H1 (cell line): Measurements from ENCODE around the gene CST1. TPM values are rescaled to one million over a fixed set of nuclear protein-coding genes. Genes with fewer than 3 reads are reported as not detected.

Source experiments
- CTCF ChIA-PET: fragments of 300-600 bp; sonication (Branson Sonifier 250); formaldehyde crosslinking; loops from one replicate; lab custom pipeline; 2021; ENCODE audit not compliant: partially characterized antibody; lab: Charles Lee
- POLR2A ChIA-PET: fragments of 300-600 bp; sonication (Branson Sonifier 250); formaldehyde crosslinking; loops from one replicate; lab custom pipeline; 2021; ENCODE audit warnings: inconsistent platforms; ENCODE audit not compliant: partially characterized antibody; lab: Charles Lee
- DNase-seq, 2 experiments: peaks; one replicate each; pipeline versions ENCODE4 v3.0.0 to v3.0.0-alpha.2; 2010 to 2022; ENCODE audit warnings: low spot score in 2 of 2, low read depth in 1 of 2, mixed read lengths in 1 of 2
- FAIRE-seq: peaks from 2 replicates; lab custom pipeline; 2011; peaks lifted over from hg19 to GRCh38; lab: Jason Lieb, UNC
- H2AFZ ChIP-seq: 2 replicates; pipeline ENCODE4 v1.8.1; 2012; ENCODE audit warnings: low read length, inconsistent platforms
- H2AK5ac ChIP-seq: 2 replicates; pipeline ENCODE4 v1.6.1; 2013; ENCODE audit warnings: low read depth, low read length
- H2BK120ac ChIP-seq: replicated peaks from 2 replicates; pipeline ENCODE3; 2013; ENCODE audit warnings: low read depth, low read length, inconsistent platforms
- H2BK12ac ChIP-seq: 2 replicates; pipeline ENCODE4 v1.6.1; 2013; ENCODE audit warnings: low read depth, low read length
- H2BK15ac ChIP-seq: 2 replicates; pipeline ENCODE4 v1.6.1; 2013; ENCODE audit warnings: low read length
- H2BK20ac ChIP-seq: 2 replicates; pipeline ENCODE4 v1.6.1; 2013; ENCODE audit warnings: low read length
- H2BK5ac ChIP-seq: 2 replicates; pipeline ENCODE4 v1.6.1; 2013; ENCODE audit warnings: low read depth, low read length
- H3K14ac ChIP-seq: 2 replicates; pipeline ENCODE4 v1.6.1; 2013; ENCODE audit warnings: inconsistent platforms; ENCODE audit not compliant: insufficient read length
- H3K18ac ChIP-seq: 2 replicates; pipeline ENCODE4 v1.6.1; 2013; ENCODE audit warnings: low read length; ENCODE audit errors: extremely low read depth
- H3K23ac ChIP-seq: 2 replicates; pipeline ENCODE4 v1.6.1; 2013; ENCODE audit warnings: inconsistent platforms; ENCODE audit not compliant: insufficient read length
- H3K23me2 ChIP-seq: 2 replicates; pipeline ENCODE4 v1.6.1; 2013; ENCODE audit warnings: low read depth, low read length
- H3K27ac ChIP-seq: 2 replicates; pipeline ENCODE4 v1.6.1; 2011; ENCODE audit warnings: low read depth, low read length, inconsistent platforms
- H3K27me3 ChIP-seq, 4 experiments: replicated peaks in 1 of 4; 1 replicate in 1 of 4; 2 replicates in 3 of 4; pipeline versions ENCODE4 v1.6.1 to v1.8.1; 2011 to 2013; ENCODE audit warnings: low read length in 3 of 4, mild to moderate bottlenecking in 3 of 4, inconsistent platforms in 2 of 4, mixed read lengths in 2 of 4, moderate library complexity in 1 of 4; ENCODE audit not compliant: control insufficient read depth in 3 of 4, insufficient read depth in 3 of 4; ENCODE audit errors: extremely low read depth in 1 of 4
- H3K36me3 ChIP-seq, 4 experiments: 2 replicates each; pipeline versions ENCODE4 v1.6.1 to v1.8.1; 2011 to 2013; ENCODE audit warnings: mild to moderate bottlenecking in 4 of 4, low read length in 3 of 4, moderate library complexity in 2 of 4, control low read depth in 1 of 4, inconsistent platforms in 1 of 4; ENCODE audit not compliant: insufficient read depth in 4 of 4, control insufficient read depth in 2 of 4
- H3K4ac ChIP-seq: replicated peaks from 2 replicates; pipeline ENCODE3; 2013; ENCODE audit warnings: low read length, low read depth, mixed read lengths, inconsistent platforms; ENCODE audit not compliant: insufficient read length
- H3K4me1 ChIP-seq, 4 experiments: replicated peaks in 1 of 4; 1 replicate in 1 of 4; 2 replicates in 3 of 4; pipeline versions ENCODE4 v1.6.1 to v1.8.1; 2011 to 2013; ENCODE audit warnings: low read length in 3 of 4, inconsistent platforms in 2 of 4, mixed read lengths in 1 of 4; ENCODE audit not compliant: insufficient read depth in 4 of 4, control insufficient read depth in 3 of 4
- H3K4me2 ChIP-seq, 2 experiments: 2 replicates each; pipeline versions ENCODE4 v1.6.1 to v1.8.1; 2011 to 2013; ENCODE audit warnings: low read depth in 2 of 2, low read length in 2 of 2, control low read depth in 1 of 2, inconsistent platforms in 1 of 2, mild to moderate bottlenecking in 1 of 2; ENCODE audit not compliant: insufficient read depth in 1 of 2
- H3K4me3 ChIP-seq, 4 experiments: fragments of 200-600, 300-600 bp in 1 of 4; sonication (generic), shearing (Covaris generic), sonication (Bioruptor Twin) in 1 of 4; 2 replicates each; pipeline versions ENCODE4 v1.5.1 to v1.8.1; 2011 to 2016; ENCODE audit warnings: low read length in 4 of 4, low read depth in 3 of 4, control low read depth in 2 of 4, inconsistent platforms in 2 of 4, mild to moderate bottlenecking in 2 of 4, mixed read lengths in 1 of 4, moderate library complexity in 1 of 4; ENCODE audit not compliant: insufficient read depth in 2 of 4; ENCODE audit errors: extremely low read depth in 1 of 4
- H3K56ac ChIP-seq: replicated peaks from 2 replicates; pipeline ENCODE3; 2013; ENCODE audit warnings: low read depth, mild to moderate bottlenecking, mixed read lengths, low read length, inconsistent platforms; ENCODE audit not compliant: insufficient read length
- H3K79me1 ChIP-seq: 2 replicates; pipeline ENCODE4 v1.6.1; 2013; ENCODE audit warnings: low read depth, low read length, control low read depth
- H3K79me2 ChIP-seq, 2 experiments: 2 replicates each; pipeline versions ENCODE4 v1.6.1 to v1.8.1; 2012 to 2013; ENCODE audit warnings: low read length in 2 of 2, mild to moderate bottlenecking in 2 of 2, inconsistent platforms in 1 of 2; ENCODE audit not compliant: insufficient read depth in 2 of 2, control insufficient read depth in 1 of 2
- H3K9ac ChIP-seq, 4 experiments: replicated peaks in 1 of 4; 1 replicate in 1 of 4; 2 replicates in 3 of 4; pipeline versions ENCODE4 v1.6.1 to v1.8.1; 2011 to 2013; ENCODE audit warnings: low read depth in 3 of 4, low read length in 3 of 4, control low read depth in 2 of 4, mild to moderate bottlenecking in 2 of 4, moderate library complexity in 2 of 4, inconsistent platforms in 1 of 4; ENCODE audit errors: extremely low read depth in 1 of 4
- H3K9me3 ChIP-seq, 2 experiments: 2 replicates each; pipeline versions ENCODE4 v1.6.1 to v1.8.1; 2012 to 2013; ENCODE audit warnings: mild to moderate bottlenecking in 2 of 2, moderate library complexity in 2 of 2, control low read depth in 1 of 2, inconsistent platforms in 1 of 2, low read depth in 1 of 2, low read length in 1 of 2, mixed read lengths in 1 of 2; ENCODE audit not compliant: insufficient read depth in 2 of 2
- H4K20me1 ChIP-seq, 2 experiments: replicated peaks in 1 of 2; 2 replicates each; pipeline versions ENCODE3 to v1.8.1; 2011 to 2013; ENCODE audit warnings: inconsistent platforms in 2 of 2, low read length in 2 of 2, mild to moderate bottlenecking in 1 of 2; ENCODE audit not compliant: insufficient read depth in 2 of 2, control insufficient read depth in 1 of 2
- H4K5ac ChIP-seq: 2 replicates; pipeline ENCODE4 v1.6.1; 2013; ENCODE audit warnings: low read length, low read depth, mixed read lengths, inconsistent platforms; ENCODE audit not compliant: insufficient read length
- H4K8ac ChIP-seq: 2 replicates; pipeline ENCODE4 v1.8.0; 2013; ENCODE audit warnings: mild to moderate bottlenecking, moderate library complexity, low read length, inconsistent platforms; ENCODE audit not compliant: insufficient read depth; ENCODE audit errors: extremely low read depth
- H4K91ac ChIP-seq: replicated peaks from 2 replicates; pipeline ENCODE3; 2013; ENCODE audit warnings: low read length, mixed read lengths, inconsistent platforms; ENCODE audit not compliant: insufficient read length
- BCL11A ChIP-seq, 2 experiments: IDR thresholded peaks; one replicate each; pipeline ENCODE4 v1.6.1; 2011; ENCODE audit warnings: low read depth in 2 of 2, low read length in 2 of 2, mild to moderate bottlenecking in 2 of 2
- FOSL1 ChIP-seq: IDR thresholded peaks from 2 replicates; pipeline ENCODE4 v1.6.1; 2011; ENCODE audit warnings: mild to moderate bottlenecking, low read depth, low read length, moderate library complexity; ENCODE audit not compliant: insufficient read depth
- POU5F1 ChIP-seq: IDR thresholded peaks from 2 replicates; pipeline ENCODE4 v1.6.1; 2011; ENCODE audit warnings: low read depth, mild to moderate bottlenecking, low read length, moderate library complexity
- RAD21 ChIP-seq, 2 experiments: IDR thresholded peaks in 1 of 2; conservative IDR thresholded peaks in 1 of 2; 2 replicates each; pipeline ENCODE4 v1.6.1; 2011; ENCODE audit warnings: low read depth in 2 of 2, low read length in 2 of 2, improper control_type of control experiment in 1 of 2, inconsistent platforms in 1 of 2, mild to moderate bottlenecking in 1 of 2, moderate library complexity in 1 of 2
- RNF2 ChIP-seq: fragments of 200-900, 300-1000 bp; sonication (generic); IDR thresholded peaks from 2 replicates; pipeline ENCODE4 v1.7.1; 2016; ENCODE audit warnings: borderline replicate concordance, low read depth, mild to moderate bottlenecking, antibody characterized with exemption, low read length; ENCODE audit not compliant: poor library complexity, severe bottlenecking; ENCODE audit errors: missing control alignments
- WGBS, 2 experiments: shearing (Covaris generic) in 1 of 2; methylation state at CpG; one replicate each; pipeline versions ENCODE4 v1.1.6 to v1.1.7; 2013 to 2015; ENCODE audit warnings: low lambda C conversion rate in 2 of 2, mixed read lengths in 2 of 2, inconsistent platforms in 1 of 2, low coverage in 1 of 2, missing lambda C conversion rate in 1 of 2; ENCODE audit not compliant: insufficient replicate concordance in 2 of 2, insufficient coverage in 1 of 2, insufficient read length in 1 of 2; ENCODE audit errors: extremely low coverage in 1 of 2, missing lambda C conversion rate in 1 of 2; 5-methylcytosine and 5-hydroxymethylcytosine counted together
- polyA plus RNA-seq, 7 experiments: library from polyadenylated mRNA; depleted of rRNA in 3 of 7; stranded (reverse) in 5 of 7; unstranded in 2 of 7; fragments of >200 nt in 5 of 7; fragments of 200-250 nt in 2 of 7; gene quantifications; 1 replicate in 5 of 7; 2 replicates in 1 of 7; 4 replicates in 1 of 7; pipeline versions ENCODE4 v1.2.1 to v1.2.3, GENCODE V29; 2011 to 2013; ENCODE audit warnings: missing spikeins in 2 of 7, mixed read lengths in 2 of 7
- total RNA-seq: library from RNA; stranded (reverse); fragmentation: NEBNext Ultra II Directional; extraction: Animal tissue kit (Norgen Biotek cat#: 25700); gene quantifications from 2 replicates; pipeline ENCODE4 v1.2.1, GENCODE V29; 2021
- TF ChIP-seq, protein P1 (sequence below): IDR thresholded peaks from 2 replicates; pipeline ENCODE4 v1.6.1; 2011; ENCODE audit warnings: low read length, improper control_type of control experiment

The CST1 gene
- total and polyA plus RNA-seq, 2 of the 8 experiments (the other 6 are each of a cell fraction or from before 2014, with no cell fraction given): 2.3 to 2.9 TPM

DNA sequence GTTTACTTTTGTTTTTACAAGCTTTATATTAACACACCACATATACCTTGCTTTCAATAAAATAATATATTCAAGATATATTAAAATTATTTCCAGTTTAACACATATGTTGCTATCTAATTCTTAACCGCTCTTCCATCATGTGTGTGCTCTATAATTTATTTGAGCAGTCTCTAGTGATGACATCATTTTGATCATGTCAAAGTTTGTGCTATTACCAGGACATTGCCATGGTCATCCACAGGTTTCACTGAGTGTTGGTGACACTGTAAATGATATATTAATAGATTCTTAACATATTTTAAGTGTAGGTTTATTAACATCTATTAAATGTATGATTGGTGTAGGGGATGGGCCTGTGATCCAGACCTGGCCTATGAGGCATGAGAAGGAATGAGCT lies 44.8 kb downstream of the CST1 start:
- no peak overlapping the region for H3K4ac ChIP-seq
- H4K5ac ChIP-seq: no peak overlapping the region
- no peak overlapping the region for H3K4me2 ChIP-seq
- H2BK12ac ChIP-seq: no peak overlapping the region
- no peak for TF ChIP-seq BCL11A (IDR thresholded peaks at IDR 0.05; ENCODE audit: low read depth in 2 of 2, low read length in 2 of 2)
- no peak for TF ChIP-seq FOSL1
- TF ChIP-seq, protein P1, sequence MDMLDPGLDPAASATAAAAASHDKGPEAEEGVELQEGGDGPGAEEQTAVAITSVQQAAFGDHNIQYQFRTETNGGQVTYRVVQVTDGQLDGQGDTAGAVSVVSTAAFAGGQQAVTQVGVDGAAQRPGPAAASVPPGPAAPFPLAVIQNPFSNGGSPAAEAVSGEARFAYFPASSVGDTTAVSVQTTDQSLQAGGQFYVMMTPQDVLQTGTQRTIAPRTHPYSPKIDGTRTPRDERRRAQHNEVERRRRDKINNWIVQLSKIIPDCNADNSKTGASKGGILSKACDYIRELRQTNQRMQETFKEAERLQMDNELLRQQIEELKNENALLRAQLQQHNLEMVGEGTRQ: no peak
- TF ChIP-seq RNF2: no peak
- TF ChIP-seq POU5F1: no peak
- no peak for TF ChIP-seq RAD21 (IDR thresholded peaks at IDR 0.05 in 1 of 2, conservative IDR thresholded peaks at IDR 0.05 in 1 of 2; ENCODE audit: low read depth in 2 of 2, low read length in 2 of 2)
- TF ChIP-seq, all 59 proteins: peak for 0
- no peak overlapping the region for H3K4me3 ChIP-seq
- H4K20me1 ChIP-seq: no peaks in the 10 kb centered on the region
- H2BK20ac ChIP-seq: no peak overlapping the region
- no peaks in the 10 kb centered on the region for H3K79me1 ChIP-seq
- no peaks in the 10 kb centered on the region for H3K79me2 ChIP-seq
- H3K27ac ChIP-seq: no peak overlapping the region
- H3K9ac ChIP-seq: no peak overlapping the region
- H2AFZ ChIP-seq: no peak overlapping the region
- no peak overlapping the region for H3K23ac ChIP-seq
- no peak overlapping the region for H2BK5ac ChIP-seq
- ChIA-PET POLR2A (no interaction called here), CTCF (interaction anchor here (0.8 kb wide), 2 partner anchors 14 to 18 kb away, joined by 3 read pairs; no protein-coding TSS in a partner anchor)
- no peak overlapping the region for H2BK15ac ChIP-seq
- DNase-seq: no peak
- no peaks in the 10 kb centered on the region for H3K4me1 ChIP-seq
- H3K18ac ChIP-seq: no peak overlapping the region
- H4K8ac ChIP-seq: no peak overlapping the region
- H2AK5ac ChIP-seq: no peak overlapping the region
- H3K14ac ChIP-seq: no peak overlapping the region
- no peaks in the 10 kb centered on the region for H3K27me3 ChIP-seq
- H3K9me3 ChIP-seq: no peaks in the 10 kb centered on the region
- FAIRE-seq: no peak
- H3K36me3 ChIP-seq: no peaks in the 10 kb centered on the region
- H3K23me2 ChIP-seq: no peaks in the 10 kb centered on the region; the same call in 1 of the 2 replicates
- H3K56ac ChIP-seq: no peak overlapping the region
- no peak overlapping the region for H2BK120ac ChIP-seq
- WGBS, 2 experiments: 96% methylated on average over 1 of the region's 1 CpG; no CpG with 5 or more reads in 1 of the 2 experiments
- H4K91ac ChIP-seq: no peak overlapping the region
